GM23248 (cell line): ENCODE measurements around the gene TTC3. TPM values are rescaled to one million over a fixed set of nuclear protein-coding genes. Genes with fewer than 3 reads are reported as not detected.
A peak's percentile ranks its signal among the peaks of the same experiment; 100 is the strongest.

Experiments used
- DNase-seq: peaks from one replicate; pipeline ENCODE4 v3.0.0-alpha.2; 2015
- H2AFZ ChIP-seq: fragments of 200-600 bp; sonication (generic); 2 replicates; pipeline ENCODE4 v1.6.1; 2016; ENCODE audit warnings: antibody characterized with exemption
- H3F3A ChIP-seq: fragments of 200-600 bp; sonication (generic); 2 replicates; pipeline ENCODE4 v1.6.1; 2016; ENCODE audit warnings: mild to moderate bottlenecking, antibody characterized with exemption, mixed run types; ENCODE audit not compliant: insufficient read depth
- H3K27ac ChIP-seq: fragments of 200-600 bp; sonication (generic); 2 replicates; pipeline ENCODE4 v1.5.1; 2016; ENCODE audit warnings: mild to moderate bottlenecking
- H3K27me3 ChIP-seq: fragments of 200-600 bp; sonication (generic); replicated peaks from 2 replicates; pipeline ENCODE4 v1.6.1; 2016; ENCODE audit warnings: mild to moderate bottlenecking; ENCODE audit not compliant: insufficient read depth
- H3K36me3 ChIP-seq: fragments of 200-600 bp; sonication (generic); 2 replicates; pipeline ENCODE4 v1.6.1; 2016; ENCODE audit warnings: low read depth, mild to moderate bottlenecking
- H3K4me1 ChIP-seq: fragments of 200-600 bp; sonication (generic); 2 replicates; pipeline ENCODE4 v1.6.1; 2016; ENCODE audit warnings: mild to moderate bottlenecking; ENCODE audit not compliant: insufficient read depth
- H3K4me2 ChIP-seq: fragments of 200-600 bp; sonication (generic); one replicate; pipeline ENCODE4 v1.6.1; 2016; ENCODE audit warnings: mild to moderate bottlenecking; ENCODE audit not compliant: unreplicated experiment
- H3K4me3 ChIP-seq: fragments of 200-600 bp; sonication (generic); 2 replicates; pipeline ENCODE4 v1.5.1; 2016; ENCODE audit warnings: mild to moderate bottlenecking
- H3K79me2 ChIP-seq: fragments of 200-600 bp; sonication (generic); 2 replicates; pipeline ENCODE4 v1.6.1; 2016; ENCODE audit warnings: mild to moderate bottlenecking; ENCODE audit not compliant: insufficient read depth
- H3K9ac ChIP-seq: fragments of 200-600 bp; sonication (generic); 2 replicates; pipeline ENCODE4 v1.6.1; 2016; ENCODE audit warnings: mild to moderate bottlenecking
- H3K9me2 ChIP-seq: fragments of 200-600 bp; sonication (generic); 2 replicates; pipeline ENCODE4 v1.6.1; 2016; ENCODE audit warnings: mixed run types, mild to moderate bottlenecking, moderate library complexity; ENCODE audit not compliant: insufficient read depth
- H3K9me3 ChIP-seq: fragments of 200-600 bp; sonication (generic); one replicate; pipeline ENCODE4 v1.6.1; 2017; ENCODE audit warnings: low read depth
- H4K20me1 ChIP-seq: fragments of 200-600 bp; sonication (generic); 2 replicates; pipeline ENCODE4 v1.6.0; 2016; ENCODE audit not compliant: insufficient read depth
- EZH2 ChIP-seq: fragments of 200-600 bp; sonication (generic); IDR thresholded peaks from 2 replicates; pipeline ENCODE4 v1.6.1; 2018; ENCODE audit warnings: antibody characterized with exemption, mild to moderate bottlenecking; ENCODE audit not compliant: insufficient read depth, poor library complexity, severe bottlenecking
- EZH2phosphoT487 ChIP-seq: fragments of 200-600 bp; sonication (generic); IDR thresholded peaks from 2 replicates; pipeline ENCODE4 v1.6.1; 2018; ENCODE audit warnings: antibody characterized with exemption, moderate library complexity, mild to moderate bottlenecking, low read depth; ENCODE audit not compliant: insufficient read depth
- WGBS, 2 experiments: methylation state at CpG; one replicate each; pipeline ENCODE4 v1.1.6; 2015 to 2017; ENCODE audit warnings: low lambda C conversion rate in 2 of 2, low coverage in 1 of 2; ENCODE audit errors: missing lambda C conversion rate in 2 of 2; 5-methylcytosine and 5-hydroxymethylcytosine counted together
- in situ Hi-C: fragments of 300-500 bp; cut with MboI; formaldehyde crosslinking; loops from 2 replicates; pipeline ENCODE4 v1.15.0; 2020
- polyA plus RNA-seq: library from polyadenylated mRNA; unstranded; fragments of >200 nt; fragmentation: Nextera tagmentation; extraction: Ambion mirVana; gene quantifications from 2 replicates; pipeline ENCODE4 v1.2.1, GENCODE V29; 2016
- total RNA-seq: library from RNA; depleted of rRNA; stranded (reverse); fragments of >200 nt; shearing (Covaris generic); gene quantifications from 2 replicates; pipeline ENCODE4 v1.2.3, GENCODE V29; 2014

The TTC3 gene
- total and polyA plus RNA-seq, 2 experiments from 2014 or later = 204 to 216 TPM

GRCh38 chr21:37208056-37208721, 135.1 kb downstream of the TTC3 start:
- H3K36me3 ChIP-seq = peaks cover 3% of the 10 kb centered on the region; the same call in 1 of the 2 replicates
- 18 to 22% methylated on average over 15 of the region's 15 CpGs for WGBS, 2 experiments
- H4K20me1 ChIP-seq = no peaks in the 10 kb centered on the region
- peaks cover 21% of the 10 kb centered on the region for H3F3A ChIP-seq
- H3K27ac ChIP-seq = peak overlapping the region; percentile 35
- in situ Hi-C loops = no loop called here
- peak overlapping the region; percentile 55 for H3K4me3 ChIP-seq
- H2AFZ ChIP-seq = peak overlapping the region; percentile 60
- no peaks in the 10 kb centered on the region for H3K9me2 ChIP-seq
- no peaks in the 10 kb centered on the region for H3K9me3 ChIP-seq
- peak overlapping the region; percentile 55 for H3K9ac ChIP-seq
- peak; percentile 63 for DNase-seq
- peak overlapping the region; percentile 71 for H3K4me2 ChIP-seq
- no peaks in the 10 kb centered on the region for H3K27me3 ChIP-seq
- H3K79me2 ChIP-seq = no peaks in the 10 kb centered on the region
- H3K4me1 ChIP-seq = peaks cover 15% of the 10 kb centered on the region; the same call in 1 of the 2 replicates
- TF ChIP-seq EZH2 = no peak
- TF ChIP-seq EZH2phosphoT487 = no peak

- H3K79me2 ChIP-seq = no peaks in the 10 kb centered on the region
- no peaks in the 10 kb centered on the region for H3K27me3 ChIP-seq
- no peak overlapping the region for H2AFZ ChIP-seq
- no peak for DNase-seq
- peaks cover 21% of the 10 kb centered on the region for H3F3A ChIP-seq
- peaks cover 15% of the 10 kb centered on the region; the same call in 1 of the 2 replicates for H3K4me1 ChIP-seq
- TF ChIP-seq EZH2 = no peak
- TF ChIP-seq EZH2phosphoT487 = no peak
- peak overlapping the region; percentile 71 for H3K4me2 ChIP-seq
- H3K9me3 ChIP-seq = no peaks in the 10 kb centered on the region
- H3K36me3 ChIP-seq = no peaks in the 10 kb centered on the region
- no peak overlapping the region for H3K4me3 ChIP-seq
- no peak overlapping the region for H3K27ac ChIP-seq
- no peaks in the 10 kb centered on the region for H4K20me1 ChIP-seq
- H3K9me2 ChIP-seq = no peaks in the 10 kb centered on the region
- WGBS, 2 experiments = 87 to 93% methylated on average over 11 to 15 of the region's 15 CpGs
- in situ Hi-C loops = no loop called here
- no peak overlapping the region for H3K9ac ChIP-seq
Observed at GRCh38 chr21:37208741-37209225, 135.7 kb downstream of the TTC3 start.

- TF ChIP-seq EZH2phosphoT487 = no peak
- TF ChIP-seq EZH2 = no peak
- Histone ChIP-seq H3K4me1 (peaks cover 15% of the 10 kb centered on the region; the same call in 1 of the 2 replicates), H3K9me3 (no peaks in the 10 kb centered on the region), H3K4me3 (no peak overlapping the region), H4K20me1 (no peaks in the 10 kb centered on the region), H2AFZ (no peak overlapping the region), H3K79me2 (no peaks in the 10 kb centered on the region), H3K9ac (no peak overlapping the region), H3K36me3 (no peaks in the 10 kb centered on the region), H3F3A (peaks cover 21% of the 10 kb centered on the region), H3K4me2 (no peak overlapping the region), H3K27ac (no peak overlapping the region), H3K27me3 (no peaks in the 10 kb centered on the region), H3K9me2 (no peaks in the 10 kb centered on the region)
- no peak for DNase-seq
- WGBS, 2 experiments = 83 to 86% methylated on average over 7 of the region's 7 CpGs
- in situ Hi-C loops = no loop called here
Observed at GRCh38 chr21:37210130-37210529, 137.1 kb downstream of the TTC3 start.

- no peaks in the 10 kb centered on the region for H3K79me2 ChIP-seq
- no peak overlapping the region for H3K4me2 ChIP-seq
- peaks cover 15% of the 10 kb centered on the region; the same call in 1 of the 2 replicates for H3K4me1 ChIP-seq
- no peaks in the 10 kb centered on the region for H3K9me2 ChIP-seq
- H3K9me3 ChIP-seq = no peaks in the 10 kb centered on the region
- H3K27ac ChIP-seq = no peak overlapping the region
- H3K9ac ChIP-seq = no peak overlapping the region
- no peaks in the 10 kb centered on the region for H4K20me1 ChIP-seq
- H3K27me3 ChIP-seq = no peaks in the 10 kb centered on the region
- TF ChIP-seq EZH2 (no peak), EZH2phosphoT487 (no peak)
- WGBS, 2 experiments = 97% methylated on average over 1 of the region's 1 CpG
- peaks cover 17% of the 10 kb centered on the region for H3F3A ChIP-seq
- DNase-seq = no peak
- in situ Hi-C loops = no loop called here
- no peaks in the 10 kb centered on the region for H3K36me3 ChIP-seq
- H2AFZ ChIP-seq = no peak overlapping the region
- H3K4me3 ChIP-seq = no peak overlapping the region
Observed at GRCh38 chr21:37210799-37211198, 137.7 kb downstream of the TTC3 start.
